ENCODE results near the gene VSTM2B.

VSTM2B gene

DNA sequence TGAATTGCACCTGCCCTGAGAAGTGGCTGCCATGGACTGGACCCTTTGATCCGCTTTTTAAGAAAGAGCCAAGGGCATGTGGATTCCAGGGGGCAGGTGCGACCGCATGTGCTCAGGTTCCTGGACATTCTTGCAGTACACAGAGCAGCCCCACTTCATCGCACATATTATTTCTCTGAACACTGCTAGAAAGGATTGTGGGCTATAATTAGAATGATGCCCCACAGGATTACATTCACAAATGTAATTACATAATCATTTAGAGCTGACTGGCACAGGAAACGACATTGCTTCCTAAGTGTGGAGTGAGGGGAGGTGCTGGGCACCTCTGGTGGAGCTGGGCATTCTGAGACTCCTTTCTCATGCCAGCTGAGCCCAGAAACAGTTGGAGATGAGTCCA is 37.5 kb upstream of the VSTM2B start:
- no peak for TF ChIP-seq CTCF (conservative IDR thresholded peaks at IDR 0.05; ENCODE audit: low read depth, low read length)
- H3K4me3 ChIP-seq (ENCODE audit: low read length), result no peak overlapping the region
- DNase-seq (ENCODE audit: low read depth), result no peak

DNA sequence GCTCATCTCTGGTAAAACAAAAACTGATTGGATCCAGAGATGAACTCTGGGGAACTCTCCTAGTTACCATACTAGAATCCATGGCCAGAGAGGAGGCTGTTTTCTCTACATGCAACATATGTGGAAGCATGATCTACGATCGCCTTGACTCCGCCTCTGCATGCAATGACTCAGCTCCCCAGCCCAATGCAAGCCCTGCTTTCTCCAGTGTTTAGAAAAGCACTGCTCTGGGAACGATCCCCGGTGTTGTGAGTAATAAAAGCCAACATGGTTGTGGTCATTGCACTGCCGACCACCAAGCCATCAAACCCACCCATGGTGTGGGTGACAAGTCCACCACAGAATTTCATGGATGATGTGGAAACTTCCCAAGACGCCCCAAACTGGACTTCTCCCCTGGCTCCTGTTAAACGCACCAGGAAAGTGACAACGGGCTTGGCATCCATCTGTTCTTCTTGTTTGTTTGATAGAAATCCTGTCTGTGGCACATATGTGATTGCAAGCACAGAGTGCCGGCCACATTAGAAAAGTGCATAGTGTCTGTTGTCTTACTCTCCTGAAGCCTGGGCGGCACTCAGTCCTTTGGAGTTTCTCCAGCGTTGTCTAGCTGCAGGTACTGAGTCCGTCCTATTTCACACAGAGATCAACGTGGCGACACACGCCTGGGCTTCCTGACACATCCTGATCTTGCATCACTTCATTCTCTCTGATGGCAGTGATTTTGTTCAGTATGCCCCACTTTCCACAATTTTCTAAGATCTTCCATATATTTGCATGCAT is 36.4 kb upstream of the VSTM2B start:
- TF ChIP-seq CTCF (conservative IDR thresholded peaks at IDR 0.05; ENCODE audit: low read depth, low read length), result no peak
- H3K4me3 ChIP-seq (ENCODE audit: low read length), result no peak overlapping the region
- DNase-seq (ENCODE audit: low read depth), result no peak

DNA sequence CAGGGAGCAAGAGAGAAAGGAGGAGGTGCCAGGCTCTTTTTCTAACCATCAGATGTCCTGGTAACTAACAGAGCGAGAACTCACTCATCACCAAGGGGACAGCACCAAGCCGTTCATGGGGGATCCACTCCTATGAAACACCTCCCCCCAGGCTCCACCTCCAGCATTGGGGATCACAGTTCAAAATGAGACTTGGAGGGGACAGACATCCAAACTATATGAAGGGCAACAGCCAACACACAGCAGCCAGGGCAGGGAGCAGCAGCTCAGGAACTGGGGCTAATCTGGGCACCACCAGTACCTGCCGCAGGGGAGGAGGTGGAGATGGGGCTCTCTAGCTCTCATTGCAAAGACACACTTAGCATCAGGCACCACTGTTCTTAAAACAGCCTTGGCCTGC is 34.3 kb upstream of the VSTM2B start:
- H3K4me3 ChIP-seq (ENCODE audit: low read length), result no peak overlapping the region
- TF ChIP-seq CTCF (conservative IDR thresholded peaks at IDR 0.05; ENCODE audit: low read depth, low read length), result no peak
- no peak for DNase-seq (ENCODE audit: low read depth)

DNA sequence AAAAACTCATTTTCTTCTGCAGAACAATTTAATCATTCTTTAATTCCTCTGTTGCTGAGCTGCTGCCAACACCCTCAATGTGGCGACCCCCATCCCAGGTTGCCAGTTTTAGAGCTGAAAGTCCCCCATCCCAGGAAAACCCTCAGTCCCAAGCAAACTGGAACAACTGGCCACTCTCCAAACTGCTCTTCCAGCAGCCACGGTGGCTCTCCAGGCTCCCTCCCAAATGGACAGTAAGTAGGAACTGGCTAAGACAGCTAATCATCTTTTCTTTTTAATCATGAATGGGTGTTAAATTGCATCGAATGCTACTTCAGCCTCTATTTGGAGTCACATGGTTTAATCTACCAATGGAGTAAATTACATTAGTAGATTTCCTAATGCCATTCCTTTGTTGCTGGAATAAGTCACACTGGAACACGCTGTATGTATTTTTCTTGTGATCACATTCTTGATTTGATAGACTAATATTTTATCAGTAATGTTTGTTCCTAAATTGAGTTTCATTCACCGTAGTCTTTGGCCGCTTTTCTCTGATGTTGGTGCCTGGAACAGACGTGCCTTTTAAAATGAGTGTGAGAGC is 33.7 kb upstream of the VSTM2B start:
- TF ChIP-seq CTCF (conservative IDR thresholded peaks at IDR 0.05; ENCODE audit: low read depth, low read length), result no peak

DNA sequence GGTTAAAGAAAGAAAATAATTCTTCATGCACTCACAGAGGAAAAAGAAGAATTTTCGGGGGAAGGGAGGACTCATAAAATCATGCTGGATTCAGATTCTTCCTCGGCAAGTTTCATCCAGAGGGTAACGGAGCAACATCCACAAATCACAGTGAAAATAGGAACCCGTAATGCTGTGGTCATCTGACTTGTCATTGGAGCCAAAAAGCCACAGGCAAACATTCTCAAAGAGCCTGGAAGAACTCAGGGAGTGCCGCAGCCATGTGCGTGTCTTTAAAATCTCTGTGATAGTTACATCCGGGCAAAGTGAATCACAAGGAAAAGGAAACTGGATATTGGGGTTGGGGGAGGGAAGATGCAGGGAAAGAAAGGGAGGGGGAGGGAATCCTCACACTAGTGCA is 33.0 kb upstream of the VSTM2B start:
- no peak for DNase-seq (ENCODE audit: low read depth)
- no peak for TF ChIP-seq CTCF (conservative IDR thresholded peaks at IDR 0.05; ENCODE audit: low read depth, low read length)
- no peak overlapping the region for H3K4me3 ChIP-seq (ENCODE audit: low read length)

More for the DNA sequence above, 33.7 kb upstream of the VSTM2B start:
- DNase-seq (ENCODE audit: low read depth), result no peak
- H3K4me3 ChIP-seq (ENCODE audit: low read length), result no peak overlapping the region

GRCh38 chr19:29495091-29495490 is 30.7 kb upstream of the VSTM2B start:
- no peak for TF ChIP-seq CTCF (conservative IDR thresholded peaks at IDR 0.05; ENCODE audit: low read depth, low read length)
- no peak for DNase-seq (ENCODE audit: low read depth)
- H3K4me3 ChIP-seq (ENCODE audit: low read length), result no peak overlapping the region

GRCh38 chr19:29495901-29496441 is 29.8 kb upstream of the VSTM2B start:
- H3K4me3 ChIP-seq (ENCODE audit: low read length), result no peak overlapping the region
- TF ChIP-seq CTCF (conservative IDR thresholded peaks at IDR 0.05; ENCODE audit: low read depth, low read length), result no peak
- DNase-seq (ENCODE audit: low read depth), result no peak
